ENCODE data around the gene PIM1. TPM values are rescaled to one million over a fixed set of nuclear protein-coding genes. Genes with fewer than 3 reads are reported as not detected.
"Not testable (repeated sequence)": the region's sequence is repeated elsewhere in the genome, so short reads cannot be mapped to it uniquely, and the experiment has no call there.

The PIM1 gene
- polyA plus RNA-seq, 1 donor from 2014 or later = 4.1 TPM

DNA sequence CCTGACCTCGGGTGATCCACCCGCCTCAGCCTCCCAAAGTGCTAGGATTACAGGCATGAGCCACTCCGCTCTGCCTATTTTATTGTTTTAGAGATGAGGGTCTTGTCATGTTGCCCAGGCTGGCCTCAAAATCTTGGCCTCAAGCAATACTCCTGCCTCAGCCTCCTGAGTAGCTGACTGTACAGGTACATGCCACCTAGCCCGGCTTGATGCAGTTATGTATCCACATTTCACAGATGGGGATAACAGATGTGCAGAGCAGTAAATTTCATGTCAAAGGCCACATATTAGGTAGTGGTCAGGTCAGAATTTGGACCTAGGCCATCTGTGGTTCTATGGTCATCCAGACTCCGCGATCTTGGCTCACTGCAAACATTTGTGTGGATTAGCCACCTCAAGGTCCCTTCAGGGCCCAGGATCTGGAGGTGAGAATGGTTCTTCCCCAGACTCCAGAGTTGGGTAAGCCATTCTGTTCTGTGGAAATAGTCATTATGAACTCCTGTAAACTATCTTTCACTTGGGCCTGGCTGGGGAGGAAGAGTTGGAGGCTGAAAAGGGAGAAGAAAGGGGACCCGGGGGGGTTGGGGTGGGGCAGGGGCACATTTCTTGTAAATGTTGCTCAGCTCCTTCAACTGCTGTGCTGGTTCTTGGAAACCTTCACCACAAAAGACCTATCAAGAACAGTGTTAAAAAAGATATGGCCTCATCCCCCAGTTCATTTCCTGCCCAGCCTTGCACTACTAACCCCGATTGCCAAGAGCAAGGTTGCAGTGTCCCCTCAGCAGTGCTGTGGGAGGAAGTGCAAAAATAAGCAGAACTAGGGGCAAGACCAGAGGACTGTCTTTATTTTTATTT is 13.0 kb downstream of the PIM1 start:
- TF ChIP-seq SMC3 (conservative IDR thresholded peaks at IDR 0.05; ENCODE audit: poor library complexity) = no peak
- no peak for TF ChIP-seq EZH2 (IDR thresholded peaks at IDR 0.05; ENCODE audit: borderline replicate concordance, insufficient read depth, low read length, poor library complexity, severe bottlenecking)
- Histone ChIP-seq H3K27ac (ENCODE audit: low read length) (no peak overlapping the region), H3K36me3 (ENCODE audit: insufficient read depth, low read length) (no peaks in the 10 kb centered on the region), H2AFZ (ENCODE audit: low read depth, low read length) (no peak overlapping the region), H3K4me3 (ENCODE audit: low read length) (no peak overlapping the region), H3K9me2 (ENCODE audit: insufficient read depth, low read length) (no peaks in the 10 kb centered on the region), H3K9ac (ENCODE audit: low read length) (no peak overlapping the region), H4K20me1 (ENCODE audit: insufficient read depth) (no peaks in the 10 kb centered on the region), H3F3A (ENCODE audit: insufficient read depth, low read length, poor library complexity, severe bottlenecking) (no peaks in the 10 kb centered on the region), H3K27me3 (ENCODE audit: insufficient read depth, low read depth, low read length) (no peaks in the 10 kb centered on the region), H3K4me2 (ENCODE audit: low read length) (no peak overlapping the region), H3K9me3 (ENCODE audit: low read length) (no peaks in the 10 kb centered on the region), H3K79me2 (replicated peaks; ENCODE audit: insufficient read depth, low read length) (no peaks in the 10 kb centered on the region)

DNA sequence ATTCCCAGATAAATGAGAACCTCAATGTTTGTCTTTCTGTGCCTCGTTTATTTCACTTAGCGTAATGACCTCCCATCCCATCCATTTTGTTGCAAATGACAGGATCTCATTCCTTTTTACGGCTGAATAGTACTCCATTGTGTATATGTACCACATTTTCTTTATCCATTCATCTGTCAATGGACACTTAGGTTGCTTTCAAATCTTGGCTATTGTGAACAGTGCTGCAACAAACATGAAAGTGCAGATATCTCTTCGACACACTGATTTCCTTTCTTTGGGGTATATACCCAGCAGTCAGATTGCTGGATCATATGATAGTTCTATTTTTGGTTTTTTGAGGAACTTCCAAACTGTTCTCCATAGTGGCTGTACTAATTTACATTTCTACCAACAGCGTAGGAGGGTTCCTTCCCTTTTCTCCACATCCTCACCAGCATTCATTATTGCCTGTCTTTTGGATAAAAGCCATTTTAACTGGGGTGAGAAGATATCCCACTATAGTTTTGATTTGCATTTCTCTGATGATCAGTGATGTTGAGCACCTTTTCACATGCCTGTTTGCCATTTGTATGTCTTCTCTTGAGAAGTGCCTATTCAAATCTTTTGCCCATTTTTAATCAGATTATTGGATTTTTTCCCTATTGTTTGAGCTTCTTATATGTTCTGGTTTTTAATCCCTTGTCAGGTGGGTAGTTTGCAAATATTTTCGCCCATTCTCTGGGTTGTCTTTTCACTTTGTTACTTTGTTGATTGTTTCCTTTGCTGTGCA is 16.2 kb downstream of the PIM1 start:
- H2AFZ ChIP-seq (ENCODE audit: low read depth, low read length); H3F3A ChIP-seq (ENCODE audit: insufficient read depth, low read length, poor library complexity, severe bottlenecking); H4K20me1 ChIP-seq (ENCODE audit: insufficient read depth); H3K4me3 ChIP-seq (ENCODE audit: low read length); H3K27ac ChIP-seq (ENCODE audit: low read length); H3K79me2 ChIP-seq (replicated peaks; ENCODE audit: insufficient read depth, low read length); H3K9ac ChIP-seq (ENCODE audit: low read length); H3K9me2 ChIP-seq (ENCODE audit: insufficient read depth, low read length); H3K9me3 ChIP-seq (ENCODE audit: low read length); H3K36me3 ChIP-seq (ENCODE audit: insufficient read depth, low read length); H3K4me2 ChIP-seq (ENCODE audit: low read length); H3K27me3 ChIP-seq (ENCODE audit: insufficient read depth, low read depth, low read length): not testable (repeated sequence)

DNA sequence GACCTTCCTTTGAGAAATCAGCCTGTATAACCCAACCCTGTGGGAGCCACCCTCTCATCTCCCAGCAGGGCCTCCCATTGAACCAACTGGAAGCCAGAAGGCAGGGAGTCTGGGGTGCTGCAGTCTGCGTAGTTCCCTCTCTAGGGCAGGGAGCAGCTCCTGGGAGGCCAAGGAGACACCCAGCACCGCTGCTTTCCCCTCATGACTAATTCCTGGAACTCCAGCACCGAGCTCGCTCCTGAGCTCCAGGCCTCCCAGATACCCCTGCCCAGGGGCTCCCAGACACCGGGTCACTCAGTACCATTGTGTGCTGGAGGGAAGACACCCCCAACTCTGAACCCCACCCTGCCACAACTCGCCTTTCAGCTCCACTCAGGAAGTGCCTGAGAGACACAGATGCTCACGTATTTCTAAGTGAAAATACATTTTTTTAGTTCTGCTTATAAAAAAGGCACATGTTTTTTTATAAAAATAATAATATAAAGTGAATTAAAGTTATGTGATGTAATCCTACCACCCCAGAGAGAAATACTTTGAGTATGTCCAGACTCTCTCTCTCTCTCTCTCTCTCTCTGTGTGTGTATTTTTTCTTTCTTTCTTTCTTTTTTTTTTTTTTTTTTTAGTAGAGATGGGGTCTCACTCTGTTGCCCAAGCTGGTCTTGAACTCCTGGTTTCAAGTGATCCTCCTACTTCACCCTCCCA is 17.5 kb downstream of the PIM1 start:
- no peaks in the 10 kb centered on the region for H3K36me3 ChIP-seq (ENCODE audit: insufficient read depth, low read length)
- H2AFZ ChIP-seq (ENCODE audit: low read depth, low read length) = no peak overlapping the region
- H3K79me2 ChIP-seq (replicated peaks; ENCODE audit: insufficient read depth, low read length) = no peaks in the 10 kb centered on the region
- H3K9ac ChIP-seq (ENCODE audit: low read length) = no peak overlapping the region
- no peak overlapping the region for H3K27ac ChIP-seq (ENCODE audit: low read length)
- H3K27me3 ChIP-seq (ENCODE audit: insufficient read depth, low read depth, low read length) = no peaks in the 10 kb centered on the region
- TF ChIP-seq EZH2 (IDR thresholded peaks at IDR 0.05; ENCODE audit: borderline replicate concordance, insufficient read depth, low read length, poor library complexity, severe bottlenecking) (no peak), SMC3 (conservative IDR thresholded peaks at IDR 0.05; ENCODE audit: poor library complexity) (no peak), RAD21 (conservative IDR thresholded peaks at IDR 0.05) (no peak), EP300 (conservative IDR thresholded peaks at IDR 0.05; ENCODE audit: poor library complexity, severe bottlenecking) (no peak), TAF1 (IDR thresholded peaks at IDR 0.05; ENCODE audit: low read depth) (no peak), POLR2AphosphoS5 (IDR thresholded peaks at IDR 0.05) (no peak), MXI1 (conservative IDR thresholded peaks at IDR 0.05; ENCODE audit: poor library complexity, severe bottlenecking) (no peak)
- TF ChIP-seq, protein P1, sequence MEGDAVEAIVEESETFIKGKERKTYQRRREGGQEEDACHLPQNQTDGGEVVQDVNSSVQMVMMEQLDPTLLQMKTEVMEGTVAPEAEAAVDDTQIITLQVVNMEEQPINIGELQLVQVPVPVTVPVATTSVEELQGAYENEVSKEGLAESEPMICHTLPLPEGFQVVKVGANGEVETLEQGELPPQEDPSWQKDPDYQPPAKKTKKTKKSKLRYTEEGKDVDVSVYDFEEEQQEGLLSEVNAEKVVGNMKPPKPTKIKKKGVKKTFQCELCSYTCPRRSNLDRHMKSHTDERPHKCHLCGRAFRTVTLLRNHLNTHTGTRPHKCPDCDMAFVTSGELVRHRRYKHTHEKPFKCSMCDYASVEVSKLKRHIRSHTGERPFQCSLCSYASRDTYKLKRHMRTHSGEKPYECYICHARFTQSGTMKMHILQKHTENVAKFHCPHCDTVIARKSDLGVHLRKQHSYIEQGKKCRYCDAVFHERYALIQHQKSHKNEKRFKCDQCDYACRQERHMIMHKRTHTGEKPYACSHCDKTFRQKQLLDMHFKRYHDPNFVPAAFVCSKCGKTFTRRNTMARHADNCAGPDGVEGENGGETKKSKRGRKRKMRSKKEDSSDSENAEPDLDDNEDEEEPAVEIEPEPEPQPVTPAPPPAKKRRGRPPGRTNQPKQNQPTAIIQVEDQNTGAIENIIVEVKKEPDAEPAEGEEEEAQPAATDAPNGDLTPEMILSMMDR (IDR thresholded peaks at IDR 0.05; ENCODE audit: poor library complexity, severe bottlenecking) = no peak
- TF ChIP-seq, protein P2, sequence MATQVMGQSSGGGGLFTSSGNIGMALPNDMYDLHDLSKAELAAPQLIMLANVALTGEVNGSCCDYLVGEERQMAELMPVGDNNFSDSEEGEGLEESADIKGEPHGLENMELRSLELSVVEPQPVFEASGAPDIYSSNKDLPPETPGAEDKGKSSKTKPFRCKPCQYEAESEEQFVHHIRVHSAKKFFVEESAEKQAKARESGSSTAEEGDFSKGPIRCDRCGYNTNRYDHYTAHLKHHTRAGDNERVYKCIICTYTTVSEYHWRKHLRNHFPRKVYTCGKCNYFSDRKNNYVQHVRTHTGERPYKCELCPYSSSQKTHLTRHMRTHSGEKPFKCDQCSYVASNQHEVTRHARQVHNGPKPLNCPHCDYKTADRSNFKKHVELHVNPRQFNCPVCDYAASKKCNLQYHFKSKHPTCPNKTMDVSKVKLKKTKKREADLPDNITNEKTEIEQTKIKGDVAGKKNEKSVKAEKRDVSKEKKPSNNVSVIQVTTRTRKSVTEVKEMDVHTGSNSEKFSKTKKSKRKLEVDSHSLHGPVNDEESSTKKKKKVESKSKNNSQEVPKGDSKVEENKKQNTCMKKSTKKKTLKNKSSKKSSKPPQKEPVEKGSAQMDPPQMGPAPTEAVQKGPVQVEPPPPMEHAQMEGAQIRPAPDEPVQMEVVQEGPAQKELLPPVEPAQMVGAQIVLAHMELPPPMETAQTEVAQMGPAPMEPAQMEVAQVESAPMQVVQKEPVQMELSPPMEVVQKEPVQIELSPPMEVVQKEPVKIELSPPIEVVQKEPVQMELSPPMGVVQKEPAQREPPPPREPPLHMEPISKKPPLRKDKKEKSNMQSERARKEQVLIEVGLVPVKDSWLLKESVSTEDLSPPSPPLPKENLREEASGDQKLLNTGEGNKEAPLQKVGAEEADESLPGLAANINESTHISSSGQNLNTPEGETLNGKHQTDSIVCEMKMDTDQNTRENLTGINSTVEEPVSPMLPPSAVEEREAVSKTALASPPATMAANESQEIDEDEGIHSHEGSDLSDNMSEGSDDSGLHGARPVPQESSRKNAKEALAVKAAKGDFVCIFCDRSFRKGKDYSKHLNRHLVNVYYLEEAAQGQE (IDR thresholded peaks at IDR 0.05; ENCODE audit: borderline replicate concordance) = no peak
- H3K4me3 ChIP-seq (ENCODE audit: low read length) = no peak overlapping the region
- H3F3A ChIP-seq (ENCODE audit: insufficient read depth, low read length, poor library complexity, severe bottlenecking) = no peaks in the 10 kb centered on the region
- H4K20me1 ChIP-seq (ENCODE audit: insufficient read depth) = no peaks in the 10 kb centered on the region
- no peak overlapping the region for H3K4me2 ChIP-seq (ENCODE audit: low read length)
- H3K9me2 ChIP-seq (ENCODE audit: insufficient read depth, low read length) = no peaks in the 10 kb centered on the region
- H3K9me3 ChIP-seq (ENCODE audit: low read length) = no peaks in the 10 kb centered on the region
